Retinal pigment epithelial cell (primary cell): Measurements from ENCODE around the gene PGM1.

Experiments used
- DNase-seq: peaks from one replicate; pipeline ENCODE4 v3.0.0-alpha.2; 2010; ENCODE audit warnings: low read depth
- H3K4me3 ChIP-seq: 2 replicates; pipeline ENCODE4 v1.5.1; 2011; ENCODE audit warnings: mild to moderate bottlenecking, low read length, control low read depth, moderate library complexity
- TF ChIP-seq, protein P1 (sequence below): conservative IDR thresholded peaks from 2 replicates; pipeline ENCODE4 v1.5.1; 2011; ENCODE audit warnings: low read depth, low read length, control low read depth, inconsistent platforms

Gene PGM1

DNA sequence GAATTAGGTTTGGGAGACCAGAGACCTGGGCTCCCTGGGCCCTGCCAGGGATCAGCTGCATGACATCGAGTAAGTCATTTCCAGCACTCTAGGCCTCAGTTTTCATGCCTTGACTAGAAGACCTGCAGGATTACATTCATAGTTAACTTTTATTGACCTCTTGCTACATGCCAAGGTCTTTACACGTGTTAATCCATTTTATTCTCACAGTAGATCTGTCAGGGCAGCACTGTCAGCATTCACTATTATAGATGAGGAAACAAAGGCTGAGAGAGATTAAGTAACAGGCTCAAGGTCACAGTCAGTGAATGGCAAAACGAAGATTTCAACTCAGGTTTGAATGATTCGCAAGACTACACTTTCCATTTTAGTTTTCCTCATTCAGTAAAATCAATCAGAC lies 37.0 kb downstream of the PGM1 start:
- DNase-seq, result no peak
- TF ChIP-seq, protein P1, sequence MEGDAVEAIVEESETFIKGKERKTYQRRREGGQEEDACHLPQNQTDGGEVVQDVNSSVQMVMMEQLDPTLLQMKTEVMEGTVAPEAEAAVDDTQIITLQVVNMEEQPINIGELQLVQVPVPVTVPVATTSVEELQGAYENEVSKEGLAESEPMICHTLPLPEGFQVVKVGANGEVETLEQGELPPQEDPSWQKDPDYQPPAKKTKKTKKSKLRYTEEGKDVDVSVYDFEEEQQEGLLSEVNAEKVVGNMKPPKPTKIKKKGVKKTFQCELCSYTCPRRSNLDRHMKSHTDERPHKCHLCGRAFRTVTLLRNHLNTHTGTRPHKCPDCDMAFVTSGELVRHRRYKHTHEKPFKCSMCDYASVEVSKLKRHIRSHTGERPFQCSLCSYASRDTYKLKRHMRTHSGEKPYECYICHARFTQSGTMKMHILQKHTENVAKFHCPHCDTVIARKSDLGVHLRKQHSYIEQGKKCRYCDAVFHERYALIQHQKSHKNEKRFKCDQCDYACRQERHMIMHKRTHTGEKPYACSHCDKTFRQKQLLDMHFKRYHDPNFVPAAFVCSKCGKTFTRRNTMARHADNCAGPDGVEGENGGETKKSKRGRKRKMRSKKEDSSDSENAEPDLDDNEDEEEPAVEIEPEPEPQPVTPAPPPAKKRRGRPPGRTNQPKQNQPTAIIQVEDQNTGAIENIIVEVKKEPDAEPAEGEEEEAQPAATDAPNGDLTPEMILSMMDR, result no peak
- no peak overlapping the region for H3K4me3 ChIP-seq

GRCh38 chr1:63630666-63631065 lies 37.5 kb downstream of the PGM1 start:
- TF ChIP-seq, protein P1, result no peak
- DNase-seq, result no peak
- no peak overlapping the region for H3K4me3 ChIP-seq

DNA sequence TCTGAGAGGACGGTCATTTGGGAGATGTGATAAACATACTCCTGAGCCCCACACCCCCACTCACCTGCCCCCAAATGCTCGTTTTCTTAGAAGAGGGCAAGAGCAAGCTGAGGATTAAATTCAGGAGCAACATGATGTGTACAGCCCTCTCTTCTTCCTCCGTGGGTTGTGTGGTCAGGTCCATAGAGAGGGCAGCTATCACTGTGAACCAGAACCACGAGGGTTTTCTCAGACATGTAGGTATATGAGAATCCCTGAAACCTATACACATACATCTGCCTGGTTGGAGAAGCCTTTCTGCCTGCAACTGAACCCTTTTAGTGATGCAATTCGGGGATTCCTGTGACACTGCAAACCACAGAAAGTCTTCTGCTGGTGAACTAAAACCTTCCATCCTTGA lies 38.9 kb downstream of the PGM1 start:
- TF ChIP-seq, protein P1, result no peak

DNA sequence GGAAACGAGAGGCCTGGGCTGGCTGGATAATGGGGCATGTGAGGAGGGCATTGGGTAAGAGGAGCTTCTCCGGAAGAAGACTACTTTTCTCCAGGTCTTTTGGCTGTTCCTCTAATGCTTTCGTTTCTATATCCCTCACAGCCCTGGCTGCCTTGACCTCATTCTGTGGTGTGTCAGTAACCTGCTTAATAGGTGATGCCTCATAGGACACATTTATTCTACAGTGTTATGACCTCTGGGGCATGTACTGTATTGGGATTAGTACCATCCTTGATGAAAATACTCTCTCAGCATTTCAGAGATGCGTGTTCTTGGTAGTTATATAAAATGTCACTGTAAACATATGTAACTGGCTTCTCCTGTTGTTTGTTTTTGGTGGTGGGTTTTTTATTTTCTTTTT lies 40.1 kb downstream of the PGM1 start:
- H3K4me3 ChIP-seq, result no peak overlapping the region
- TF ChIP-seq, protein P1, result no peak
- no peak for DNase-seq

More for the DNA sequence above, 38.9 kb downstream of the PGM1 start:
- H3K4me3 ChIP-seq, result no peak overlapping the region
- DNase-seq, result no peak

GRCh38 chr1:63634471-63634870 lies 41.3 kb downstream of the PGM1 start:
- TF ChIP-seq, protein P1, result no peak
- no peak overlapping the region for H3K4me3 ChIP-seq
- DNase-seq, result peak; percentile 46

GRCh38 chr1:63635681-63636080 lies 42.5 kb downstream of the PGM1 start:
- H3K4me3 ChIP-seq, result no peak overlapping the region
- TF ChIP-seq, protein P1, result no peak
- DNase-seq, result no peak

DNA sequence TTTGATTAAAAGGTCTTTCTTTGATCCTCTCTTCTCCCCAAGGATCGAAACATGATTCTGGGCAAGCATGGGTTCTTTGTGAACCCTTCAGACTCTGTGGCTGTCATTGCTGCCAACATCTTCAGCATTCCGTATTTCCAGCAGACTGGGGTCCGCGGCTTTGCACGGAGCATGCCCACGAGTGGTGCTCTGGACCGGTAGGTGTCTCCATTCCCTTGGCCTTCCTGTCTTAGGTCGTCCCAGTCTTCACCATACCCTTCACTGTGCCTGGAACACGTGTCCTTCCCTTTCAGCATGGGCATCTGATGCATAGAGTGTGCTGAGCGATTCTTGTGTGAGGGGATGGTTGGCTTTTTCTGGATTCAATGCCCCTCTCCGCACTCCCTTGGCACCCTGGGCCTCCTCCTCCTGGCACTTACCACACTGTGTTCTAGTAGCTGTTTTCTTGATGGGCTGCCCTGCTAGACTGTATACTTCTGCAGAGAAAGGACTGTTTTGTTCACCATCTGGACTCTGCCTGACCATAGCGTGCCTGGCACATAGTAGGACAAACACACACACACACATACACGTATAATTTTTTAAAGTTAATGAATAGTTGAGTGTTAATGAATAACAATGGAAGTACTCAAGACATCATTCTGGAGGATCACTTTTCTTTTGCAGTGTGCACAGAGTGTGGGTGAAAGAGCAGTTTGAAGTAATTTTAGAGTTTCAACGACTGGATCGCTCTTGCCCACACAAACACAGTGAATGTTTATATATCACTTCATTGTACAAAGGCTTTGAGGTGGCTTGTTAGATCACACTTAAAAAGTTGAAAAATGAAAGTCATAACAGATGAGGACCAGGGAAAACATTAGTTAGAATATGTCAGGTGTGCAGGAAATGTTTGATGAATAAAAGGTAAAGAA lies 43.2 kb downstream of the PGM1 start:
- no peak overlapping the region for H3K4me3 ChIP-seq
- DNase-seq, result no peak
- TF ChIP-seq, protein P1, result no peak
